ENCODE data around the gene PAQR4.

The PAQR4 gene

DNA sequence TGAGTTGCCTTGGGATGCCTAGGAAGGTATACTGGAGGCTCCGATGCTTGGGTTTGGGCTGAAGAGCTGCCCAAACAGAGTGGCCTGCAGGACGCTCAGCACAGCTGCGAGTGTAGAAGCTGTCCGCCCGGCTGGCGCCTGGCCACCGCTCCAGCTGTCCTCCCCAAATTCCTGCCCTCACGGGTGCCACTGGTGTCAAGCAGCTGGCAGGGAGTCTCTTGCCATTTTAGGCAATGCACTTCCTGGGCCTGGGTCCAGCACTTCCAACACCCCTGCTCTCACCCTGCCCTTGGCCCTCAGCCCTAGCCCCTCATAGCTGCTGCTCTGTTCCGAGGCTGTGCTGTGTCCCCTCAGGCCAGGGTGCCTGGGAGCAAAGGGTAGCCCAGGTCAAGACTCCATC is 16.3 kb downstream of the PAQR4 start:
- H3K9me3 ChIP-seq, result no peaks in the 10 kb centered on the region
- no peaks in the 10 kb centered on the region for H4K20me1 ChIP-seq
- H3K4me1 ChIP-seq, result peaks cover 47% of the 10 kb centered on the region
- H3K27me3 ChIP-seq, result peaks cover 10% of the 10 kb centered on the region; the same call in 1 of the 2 replicates
- no peak overlapping the region for H3K9ac ChIP-seq
- no peak overlapping the region for H3K4me2 ChIP-seq
- no peak for TF ChIP-seq Cebpa-rat (IDR thresholded peaks at IDR 0.05)
- H3K4me3 ChIP-seq, result no peak overlapping the region
- H3K36me3 ChIP-seq, result no peaks in the 10 kb centered on the region
- H3K27ac ChIP-seq, result no peak overlapping the region

DNA sequence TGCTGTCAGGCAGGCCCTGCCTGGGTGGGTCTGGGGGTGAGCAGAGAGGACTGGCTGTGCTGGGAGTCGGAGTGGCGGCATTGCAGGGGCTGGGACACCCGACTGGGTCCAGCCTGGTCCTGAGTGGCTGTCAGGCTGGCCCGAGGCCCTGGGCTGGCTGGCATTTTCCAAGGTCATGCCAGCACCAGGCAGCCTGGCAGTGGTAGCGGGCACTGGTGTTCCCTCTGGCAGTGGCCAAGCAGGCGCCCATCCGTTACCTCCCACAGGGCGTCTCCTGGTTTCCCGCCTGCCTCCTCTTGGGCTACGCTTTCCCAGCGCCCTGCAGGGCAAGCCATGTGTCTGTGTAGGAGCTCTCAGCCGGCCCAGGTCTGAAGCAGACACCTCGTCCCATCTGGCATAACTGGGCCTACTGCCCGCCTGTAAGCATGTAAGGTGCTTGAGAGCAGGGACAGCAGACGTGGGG is 16.8 kb downstream of the PAQR4 start:
- peaks cover 15% of the 10 kb centered on the region for H3K27me3 ChIP-seq

DNA sequence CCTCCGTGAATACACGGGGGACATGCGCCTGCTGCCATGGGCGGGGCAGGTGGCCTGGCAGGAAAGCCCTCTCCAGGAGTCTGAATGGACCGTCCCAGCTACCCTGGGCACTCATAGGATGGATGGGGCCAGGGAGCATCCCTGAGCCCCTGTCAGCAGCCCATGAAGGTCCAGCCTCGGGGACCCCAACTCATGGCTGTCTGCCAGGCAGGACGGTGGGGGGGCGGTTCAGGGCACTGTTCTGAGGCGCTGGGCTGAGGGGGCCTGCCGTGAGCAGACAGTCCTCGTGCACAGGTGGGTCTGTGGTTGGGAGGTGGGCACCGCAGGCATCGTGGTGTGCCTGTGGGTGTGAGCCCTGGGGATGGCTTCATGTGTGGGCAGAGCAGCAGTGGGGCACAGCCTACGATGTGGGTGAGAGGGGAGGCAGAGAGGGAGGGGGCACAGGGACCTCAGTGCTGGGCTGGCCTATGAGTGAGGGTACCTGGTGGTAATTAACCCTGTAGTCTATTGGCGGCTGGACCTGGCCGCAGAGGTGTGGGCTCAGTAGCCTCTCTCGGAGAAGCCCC is 17.6 kb downstream of the PAQR4 start:
- peaks cover 18% of the 10 kb centered on the region for H3K27me3 ChIP-seq
- no peak overlapping the region for H3K9ac ChIP-seq

More for the DNA sequence above, 16.8 kb downstream of the PAQR4 start:
- Histone ChIP-seq H3K4me1 (peaks cover 44% of the 10 kb centered on the region), H3K36me3 (no peaks in the 10 kb centered on the region), H4K20me1 (no peaks in the 10 kb centered on the region), H3K4me2 (no peak overlapping the region), H3K4me3 (no peak overlapping the region), H3K9ac (no peak overlapping the region), H3K9me3 (no peaks in the 10 kb centered on the region), H3K27ac (no peak overlapping the region)
- no peak for TF ChIP-seq Cebpa-rat (IDR thresholded peaks at IDR 0.05)

DNA sequence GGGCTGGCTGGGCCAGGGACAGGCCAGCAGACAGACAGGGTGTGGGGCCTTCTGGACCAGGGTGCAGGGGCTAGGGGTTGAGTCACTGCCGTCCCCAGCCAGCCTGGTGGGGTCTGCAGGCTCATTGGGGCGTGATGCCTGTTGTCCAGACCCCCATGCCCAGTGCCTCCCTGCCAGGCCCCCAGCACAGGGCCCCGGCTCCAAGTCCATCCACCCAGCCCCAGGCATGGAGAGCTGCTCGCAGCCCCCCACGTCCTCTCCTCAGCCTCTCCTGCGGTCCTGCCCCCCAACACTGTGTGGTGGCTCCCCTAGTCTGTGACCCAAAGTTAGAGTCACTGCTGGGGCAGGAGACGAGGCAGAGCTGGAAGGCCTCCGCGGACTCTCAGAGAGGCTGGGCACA is 18.1 kb downstream of the PAQR4 start:
- no peak overlapping the region for H3K4me3 ChIP-seq
- no peak overlapping the region for H3K9ac ChIP-seq
- H3K4me1 ChIP-seq, result peaks cover 31% of the 10 kb centered on the region
- H3K9me3 ChIP-seq, result no peaks in the 10 kb centered on the region
- H3K27me3 ChIP-seq, result peaks cover 18% of the 10 kb centered on the region
- H3K36me3 ChIP-seq, result no peaks in the 10 kb centered on the region
- no peak overlapping the region for H3K4me2 ChIP-seq
- TF ChIP-seq Cebpa-rat (IDR thresholded peaks at IDR 0.05), result no peak
- no peak overlapping the region for H3K27ac ChIP-seq
- H4K20me1 ChIP-seq, result no peaks in the 10 kb centered on the region

More for the DNA sequence above, 17.6 kb downstream of the PAQR4 start:
- Histone ChIP-seq H3K4me1 (peaks cover 36% of the 10 kb centered on the region), H4K20me1 (no peaks in the 10 kb centered on the region), H3K4me2 (no peak overlapping the region), H3K36me3 (no peaks in the 10 kb centered on the region), H3K27ac (no peak overlapping the region), H3K9me3 (no peaks in the 10 kb centered on the region), H3K4me3 (no peak overlapping the region)
- no peak for TF ChIP-seq Cebpa-rat (IDR thresholded peaks at IDR 0.05)

DNA sequence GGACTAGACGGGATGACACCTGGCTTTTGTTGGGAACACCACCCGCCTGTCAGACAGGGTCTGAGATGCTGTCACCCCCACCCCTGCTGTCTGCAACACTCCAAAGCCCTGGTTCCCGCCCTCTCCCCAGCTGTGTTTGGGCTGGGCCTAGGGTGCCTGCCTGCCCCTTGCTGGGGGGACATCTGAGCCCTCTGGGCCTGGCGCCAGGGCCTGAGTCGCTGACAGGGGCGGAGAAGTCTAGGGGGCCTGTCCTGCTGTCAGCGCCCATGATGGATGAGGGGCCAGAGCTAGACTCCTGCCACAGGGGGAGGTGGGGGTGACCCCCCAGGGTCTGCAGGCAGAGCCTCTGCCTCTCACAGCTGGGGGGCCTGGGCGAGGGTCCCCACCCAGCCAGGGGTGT is 18.7 kb downstream of the PAQR4 start:
- no peak for TF ChIP-seq Cebpa-rat (IDR thresholded peaks at IDR 0.05)
- Histone ChIP-seq H3K9me3 (no peaks in the 10 kb centered on the region), H3K4me3 (no peak overlapping the region), H3K36me3 (no peaks in the 10 kb centered on the region), H3K4me2 (no peak overlapping the region), H4K20me1 (no peaks in the 10 kb centered on the region), H3K4me1 (peaks cover 25% of the 10 kb centered on the region), H3K27ac (no peak overlapping the region), H3K27me3 (peaks cover 18% of the 10 kb centered on the region), H3K9ac (no peak overlapping the region)

DNA sequence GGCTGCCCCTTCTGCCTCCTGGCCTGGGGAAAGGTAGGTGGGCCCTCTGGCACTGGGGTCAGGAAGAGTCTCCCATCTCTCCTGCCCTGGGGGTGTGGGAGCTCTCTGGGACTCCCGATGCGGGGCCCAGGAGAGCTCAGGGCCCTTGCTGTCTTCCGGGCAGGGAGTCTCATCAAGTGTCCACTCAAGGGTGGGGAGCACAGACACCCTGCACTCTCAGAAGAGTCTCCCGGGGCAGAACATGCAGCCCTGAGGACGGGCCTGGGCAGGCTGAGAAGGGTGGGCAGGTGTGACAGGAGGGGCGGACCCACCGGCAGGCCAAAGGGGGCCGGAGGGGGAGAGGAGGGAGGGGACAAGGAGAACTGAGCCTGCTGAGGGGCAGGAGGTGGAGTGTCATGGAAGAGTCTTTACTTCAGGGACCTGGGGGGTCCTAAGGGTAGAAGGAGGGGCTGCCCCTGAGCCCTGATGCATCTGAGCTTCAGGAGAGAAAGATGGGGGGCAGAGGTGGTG is 19.5 kb downstream of the PAQR4 start:
- no peaks in the 10 kb centered on the region for H3K9me3 ChIP-seq
- no peak for TF ChIP-seq Cebpa-rat (IDR thresholded peaks at IDR 0.05)
- no peak overlapping the region for H3K4me2 ChIP-seq
- peaks cover 17% of the 10 kb centered on the region for H3K4me1 ChIP-seq
- no peaks in the 10 kb centered on the region for H3K36me3 ChIP-seq
- H3K9ac ChIP-seq, result no peak overlapping the region
- H4K20me1 ChIP-seq, result no peaks in the 10 kb centered on the region
- no peak overlapping the region for H3K27ac ChIP-seq
- H3K27me3 ChIP-seq, result peaks cover 18% of the 10 kb centered on the region
- no peak overlapping the region for H3K4me3 ChIP-seq

DNA sequence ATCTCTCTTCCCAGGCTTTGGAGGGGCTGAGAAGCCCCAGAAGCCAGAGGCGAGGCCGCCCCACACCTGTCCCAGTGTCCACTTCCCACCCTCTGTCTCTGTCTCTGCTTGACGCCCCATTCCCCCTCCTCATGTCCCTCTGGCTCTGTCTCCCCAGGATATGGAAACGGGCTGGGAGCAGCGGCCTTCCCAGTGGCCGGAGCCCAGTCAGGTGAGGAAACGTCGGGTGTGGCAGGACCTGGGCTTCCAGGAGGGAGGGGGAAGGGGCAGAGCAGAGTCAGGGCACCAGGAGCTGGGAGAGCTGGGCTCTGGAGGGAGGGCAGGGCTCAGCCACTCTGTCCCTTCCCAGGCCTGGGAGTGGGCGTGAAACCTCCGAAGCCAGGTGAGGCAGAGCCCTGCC is 21.7 kb downstream of the PAQR4 start:
- no peaks in the 10 kb centered on the region for H3K36me3 ChIP-seq
- no peak overlapping the region for H3K9ac ChIP-seq
- no peak overlapping the region for H3K4me2 ChIP-seq
- peaks cover 9% of the 10 kb centered on the region; the same call in 1 of the 2 replicates for H3K4me1 ChIP-seq
- no peak overlapping the region for H3K27ac ChIP-seq
- TF ChIP-seq Cebpa-rat (IDR thresholded peaks at IDR 0.05), result no peak
- H3K27me3 ChIP-seq, result peaks cover 21% of the 10 kb centered on the region
- no peaks in the 10 kb centered on the region for H3K9me3 ChIP-seq
- H4K20me1 ChIP-seq, result no peaks in the 10 kb centered on the region
- H3K4me3 ChIP-seq, result no peak overlapping the region

DNA sequence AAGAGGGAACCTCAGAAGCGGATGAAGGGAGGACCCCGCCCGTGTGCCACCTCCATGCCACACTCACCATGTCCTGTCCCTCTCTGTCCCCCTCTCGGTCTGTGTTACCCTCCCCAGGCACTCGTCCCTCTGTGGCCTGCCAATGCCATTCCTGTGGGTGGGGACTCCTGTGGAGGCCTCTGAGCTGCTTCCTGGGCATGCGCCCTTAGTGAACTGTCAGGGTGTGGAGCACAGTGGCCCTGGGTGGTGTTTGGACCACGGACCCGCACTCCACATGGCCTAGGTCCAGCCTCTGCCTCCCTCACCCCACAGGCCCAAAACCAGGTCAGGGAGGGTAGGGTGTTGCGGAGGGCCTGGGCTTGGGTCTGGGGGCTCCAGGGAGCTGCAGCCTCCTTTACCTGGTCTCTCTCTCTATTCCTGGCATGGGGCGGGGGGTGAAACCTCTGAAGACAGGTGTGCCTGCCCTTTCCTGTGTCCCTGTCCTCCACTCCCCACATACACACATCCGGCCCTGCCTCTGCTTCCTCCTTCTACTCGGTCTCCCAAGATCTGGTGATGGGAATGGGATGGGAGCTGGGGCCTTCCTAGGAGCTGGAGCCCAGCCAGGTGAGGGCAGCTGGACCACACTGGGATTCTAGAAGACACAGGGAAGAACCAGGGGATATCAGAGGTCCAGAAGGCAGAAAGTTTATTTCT is 22.6 kb downstream of the PAQR4 start:
- H3K27ac ChIP-seq, result no peak overlapping the region

DNA sequence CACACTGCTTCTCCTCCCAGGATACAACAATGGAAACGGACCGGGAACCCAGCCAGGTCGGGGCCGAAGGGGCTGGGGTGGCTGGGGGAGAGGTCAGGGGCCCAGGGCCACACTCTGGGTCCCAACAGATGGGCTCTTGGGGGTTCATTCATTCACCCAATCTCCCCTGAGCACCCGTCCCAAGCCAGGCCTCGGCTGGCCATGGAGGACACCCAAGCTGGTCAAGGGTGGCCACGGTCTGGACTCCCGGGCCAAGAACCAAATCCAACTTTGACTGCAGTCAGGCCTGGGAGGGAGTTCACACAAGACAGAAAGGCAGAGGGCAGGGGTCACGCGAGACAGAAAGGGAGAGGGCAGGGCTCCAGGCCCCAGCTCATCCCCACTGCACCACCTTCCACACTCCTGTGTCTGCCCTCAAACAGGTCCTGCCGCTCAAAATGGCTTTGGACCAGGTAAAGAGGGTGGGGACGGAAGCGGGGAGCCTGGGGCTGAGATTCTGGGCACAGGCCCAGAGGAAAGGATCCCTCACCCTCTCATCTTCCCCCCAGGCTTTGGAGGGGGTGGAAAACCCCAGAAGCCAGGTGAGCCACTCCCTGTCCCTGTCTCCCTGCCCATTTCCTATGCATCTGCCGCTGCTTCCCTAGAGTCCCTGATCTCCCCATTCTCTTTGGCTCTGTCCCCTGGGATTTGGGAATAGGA is 23.4 kb downstream of the PAQR4 start:
- no peaks in the 10 kb centered on the region for H3K9me3 ChIP-seq
- H3K4me3 ChIP-seq, result no peak overlapping the region
- H3K4me2 ChIP-seq, result no peak overlapping the region
- H3K27me3 ChIP-seq, result peaks cover 38% of the 10 kb centered on the region
- H3K27ac ChIP-seq, result no peak overlapping the region
- no peak for TF ChIP-seq Cebpa-rat (IDR thresholded peaks at IDR 0.05)
- H3K36me3 ChIP-seq, result no peaks in the 10 kb centered on the region
- no peaks in the 10 kb centered on the region for H3K4me1 ChIP-seq
- H3K9ac ChIP-seq, result no peak overlapping the region
- no peaks in the 10 kb centered on the region for H4K20me1 ChIP-seq

More for the DNA sequence above, 22.6 kb downstream of the PAQR4 start:
- H3K9me3 ChIP-seq, result no peaks in the 10 kb centered on the region
- H3K9ac ChIP-seq, result no peak overlapping the region
- H3K4me3 ChIP-seq, result no peak overlapping the region
- H3K4me2 ChIP-seq, result no peak overlapping the region
- H4K20me1 ChIP-seq, result no peaks in the 10 kb centered on the region
- H3K4me1 ChIP-seq, result peaks cover 3% of the 10 kb centered on the region; the same call in 1 of the 2 replicates
- H3K36me3 ChIP-seq, result no peaks in the 10 kb centered on the region
- H3K27me3 ChIP-seq, result peaks cover 30% of the 10 kb centered on the region
- no peak for TF ChIP-seq Cebpa-rat (IDR thresholded peaks at IDR 0.05)

DNA sequence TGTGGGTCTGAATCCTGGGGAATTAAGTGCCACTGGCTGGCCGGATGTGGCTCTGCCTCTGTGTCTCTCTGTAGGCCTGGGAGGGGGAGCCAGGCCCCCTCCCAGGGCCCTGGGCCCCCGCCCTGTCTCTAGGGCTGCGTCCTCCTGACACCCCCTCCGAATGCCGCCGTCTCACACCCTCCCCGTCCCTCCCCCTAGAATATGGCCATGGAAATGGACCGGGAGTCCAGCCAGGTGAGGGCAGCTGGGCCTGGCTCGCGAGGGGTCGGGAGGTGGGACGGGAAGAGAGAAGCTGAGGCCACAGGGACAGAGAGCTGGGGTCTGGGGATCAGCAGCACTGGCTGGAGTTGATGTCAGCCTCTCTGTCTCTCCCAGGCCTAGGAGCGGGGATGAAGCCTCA is 27.1 kb downstream of the PAQR4 start:
- TF ChIP-seq Cebpa-rat (IDR thresholded peaks at IDR 0.05), result no peak
- Histone ChIP-seq H4K20me1 (0 out of 2 replicates have a peak, but pooled peaks cover 6% of the 10 kb centered on the region), H3K27ac (no peak overlapping the region), H3K9ac (no peak overlapping the region), H3K9me3 (no peaks in the 10 kb centered on the region), H3K4me3 (no peak overlapping the region), H3K27me3 (peaks cover 58% of the 10 kb centered on the region), H3K36me3 (no peaks in the 10 kb centered on the region), H3K4me2 (no peak overlapping the region), H3K4me1 (no peaks in the 10 kb centered on the region)

All from BLaER1 (cell line).